Left forelimb (tissue), 1 donor: ENCODE results near the gene LEFTY1.
A peak's percentile ranks its signal among the peaks of the same experiment; 100 is the strongest.
"Not testable (repeated sequence)": the region's sequence is repeated elsewhere in the genome, so short reads cannot be mapped to it uniquely, and the experiment has no call there.

ENCODE experiments used
- DNase-seq: peaks from one replicate; pipeline ENCODE4 v3.0.0-alpha.2; 2018; ENCODE audit warnings: low spot score

Gene LEFTY1, protein sequence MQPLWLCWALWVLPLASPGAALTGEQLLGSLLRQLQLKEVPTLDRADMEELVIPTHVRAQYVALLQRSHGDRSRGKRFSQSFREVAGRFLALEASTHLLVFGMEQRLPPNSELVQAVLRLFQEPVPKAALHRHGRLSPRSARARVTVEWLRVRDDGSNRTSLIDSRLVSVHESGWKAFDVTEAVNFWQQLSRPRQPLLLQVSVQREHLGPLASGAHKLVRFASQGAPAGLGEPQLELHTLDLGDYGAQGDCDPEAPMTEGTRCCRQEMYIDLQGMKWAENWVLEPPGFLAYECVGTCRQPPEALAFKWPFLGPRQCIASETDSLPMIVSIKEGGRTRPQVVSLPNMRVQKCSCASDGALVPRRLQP

DNA sequence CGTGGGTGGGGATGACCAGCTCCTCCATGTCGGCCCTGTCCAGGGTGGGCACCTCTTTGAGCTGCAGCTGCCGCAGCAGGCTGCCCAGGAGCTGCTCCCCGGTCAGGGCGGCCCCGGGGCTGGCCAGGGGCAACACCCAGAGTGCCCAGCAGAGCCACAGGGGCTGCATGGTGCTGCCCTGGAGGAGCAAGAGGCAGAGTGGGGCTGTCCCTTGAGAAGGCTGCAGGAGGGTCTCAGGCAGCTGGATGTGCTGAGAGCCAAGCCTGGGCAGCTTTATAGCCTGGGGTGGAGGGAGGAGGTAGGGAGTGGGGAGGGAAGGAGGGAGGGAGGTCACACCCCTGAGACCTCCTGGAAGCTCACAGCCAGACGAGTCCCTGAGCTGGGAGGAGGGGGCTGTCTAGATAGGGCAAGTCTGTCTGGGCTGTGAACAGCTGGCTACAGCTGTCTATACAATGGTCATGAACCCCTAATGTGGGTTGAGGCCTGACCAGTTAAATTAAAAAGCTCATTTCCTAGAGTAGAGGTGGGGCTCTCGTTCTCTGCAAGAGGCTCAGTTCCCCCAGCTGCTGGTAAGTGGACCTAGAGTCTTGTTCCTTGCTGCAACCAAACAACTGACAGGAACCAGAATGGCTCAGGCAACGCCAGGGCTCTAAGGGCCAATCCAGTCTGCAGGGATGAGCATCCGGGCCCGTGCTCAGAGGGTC lies at the start of gene LEFTY1:
TSS of gene LEFTY1 (minus strand) at position 249 of the 704 bp plus-strand sequence. CDS start at position 169, 80 bp downstream.
- DNase-seq: no peak

DNA sequence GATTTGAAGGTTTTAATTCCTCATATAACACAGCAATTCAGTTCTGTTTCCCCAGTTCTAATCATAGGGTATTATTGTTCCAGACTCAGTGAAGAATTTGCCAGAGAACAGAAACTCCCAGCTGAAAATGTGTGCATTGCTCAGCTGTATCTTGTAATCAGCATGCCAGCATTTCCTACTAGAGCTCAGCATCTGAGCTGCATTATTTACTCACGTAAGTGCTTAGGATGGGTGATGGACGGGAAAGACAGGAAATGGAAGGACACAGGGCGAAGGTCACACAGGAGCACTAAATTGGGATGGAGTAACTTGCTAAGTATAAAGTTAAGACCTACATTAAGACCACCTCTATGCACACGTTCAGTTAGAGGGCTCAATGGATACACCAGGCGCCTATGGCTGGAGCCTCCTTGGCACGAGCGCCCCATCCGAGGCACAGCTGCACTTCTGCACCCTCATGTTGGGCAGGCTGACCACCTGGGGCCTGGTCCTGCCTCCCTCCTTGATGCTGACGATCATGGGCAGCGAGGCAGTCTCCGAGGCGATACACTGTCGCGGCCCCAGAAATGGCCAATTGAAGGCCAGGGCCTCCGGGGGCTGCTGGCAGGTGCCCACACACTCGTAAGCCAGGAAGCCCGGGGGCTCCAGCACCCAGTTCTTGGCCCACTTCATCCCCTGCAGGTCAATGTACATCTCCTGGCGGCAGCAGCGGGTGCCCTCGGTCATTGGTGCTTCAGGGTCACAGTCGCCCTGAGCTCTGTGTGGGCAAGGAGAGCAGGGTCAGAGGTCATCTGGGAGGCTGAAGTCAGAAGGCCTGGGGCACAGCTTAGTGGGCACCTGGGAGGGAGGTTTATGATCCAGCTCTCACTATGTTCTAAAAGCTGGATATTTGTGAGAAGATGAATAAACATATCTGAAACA lies 48.4 kb upstream of the LEFTY1 start:
- DNase-seq: no peak

DNA sequence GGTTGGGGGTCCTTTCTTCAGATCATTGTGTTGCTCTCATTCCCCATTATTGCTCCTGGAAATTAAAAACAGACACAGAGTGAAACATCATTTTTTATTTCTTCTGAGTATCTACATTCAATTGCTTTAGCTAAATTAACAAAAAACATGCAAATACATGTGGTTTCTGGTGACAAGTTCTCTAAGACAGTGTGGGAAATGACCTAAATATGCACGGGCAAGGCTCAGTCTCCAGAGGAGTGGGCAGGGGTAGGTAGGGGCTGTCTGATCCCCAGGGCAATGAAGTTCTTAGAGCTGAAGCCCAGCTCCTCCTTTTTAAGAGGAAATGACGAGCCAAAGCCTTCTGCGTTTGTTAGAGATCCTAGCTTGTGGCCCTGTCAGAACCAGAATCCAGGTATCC lies 47.6 kb upstream of the LEFTY1 start:
- DNase-seq: no peak

DNA sequence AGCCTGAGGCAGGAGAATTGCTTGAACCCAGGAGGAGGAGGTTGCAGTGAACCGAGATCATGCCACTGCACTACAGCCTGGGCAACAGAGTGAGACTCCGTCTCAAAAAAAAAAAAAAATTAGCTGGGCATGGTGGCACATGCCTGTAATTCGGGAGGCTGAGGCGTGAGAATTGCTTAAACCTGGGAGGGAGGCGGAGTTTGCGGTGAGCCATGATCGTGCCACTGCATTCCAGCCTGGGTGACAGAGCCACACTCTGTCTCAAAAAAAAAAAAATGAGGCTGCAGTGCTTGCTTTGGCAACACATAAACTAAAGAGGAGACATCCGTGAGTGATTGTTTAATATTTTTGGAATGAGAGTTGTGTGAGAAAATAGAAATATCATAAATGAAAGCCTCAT lies 47.1 kb upstream of the LEFTY1 start:
- not testable (repeated sequence) for DNase-seq

DNA sequence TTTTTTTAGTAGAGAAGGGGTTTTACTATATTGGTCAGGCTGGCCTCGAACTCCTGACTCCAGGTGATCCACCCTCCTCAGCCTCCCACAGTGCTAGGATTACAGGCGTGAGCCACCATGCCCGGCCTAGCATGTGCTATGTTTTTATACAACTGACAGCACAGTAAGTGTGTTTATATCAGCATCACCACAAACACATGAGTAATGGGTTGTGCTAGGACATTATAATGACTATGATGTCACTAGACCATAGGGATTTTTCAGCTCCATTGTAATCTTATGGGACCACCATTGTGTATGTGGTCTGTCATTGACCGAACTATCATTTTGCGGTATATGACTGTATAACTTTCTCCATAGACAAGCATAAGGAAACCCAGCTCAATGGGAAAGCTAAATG lies 45.8 kb upstream of the LEFTY1 start:
- DNase-seq: no peak

DNA sequence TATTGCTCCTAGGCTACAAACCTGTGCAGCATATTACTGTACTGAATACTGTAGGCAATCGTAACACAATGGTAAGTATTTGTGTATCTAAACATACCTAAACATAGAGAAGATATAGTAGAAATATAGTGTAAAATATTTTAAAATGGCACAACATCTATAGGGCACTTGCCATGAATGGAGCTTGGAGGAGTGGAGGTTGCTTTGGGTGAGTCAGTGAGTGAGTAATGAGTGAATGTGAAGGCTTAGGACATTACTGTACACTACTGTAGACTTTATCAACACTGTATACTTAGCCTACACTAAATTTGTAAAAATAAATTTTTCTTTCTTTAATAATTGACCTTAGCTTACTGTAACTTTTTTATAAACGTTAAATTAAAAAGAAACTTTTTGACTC lies 44.1 kb upstream of the LEFTY1 start:
- no peak for DNase-seq

DNA sequence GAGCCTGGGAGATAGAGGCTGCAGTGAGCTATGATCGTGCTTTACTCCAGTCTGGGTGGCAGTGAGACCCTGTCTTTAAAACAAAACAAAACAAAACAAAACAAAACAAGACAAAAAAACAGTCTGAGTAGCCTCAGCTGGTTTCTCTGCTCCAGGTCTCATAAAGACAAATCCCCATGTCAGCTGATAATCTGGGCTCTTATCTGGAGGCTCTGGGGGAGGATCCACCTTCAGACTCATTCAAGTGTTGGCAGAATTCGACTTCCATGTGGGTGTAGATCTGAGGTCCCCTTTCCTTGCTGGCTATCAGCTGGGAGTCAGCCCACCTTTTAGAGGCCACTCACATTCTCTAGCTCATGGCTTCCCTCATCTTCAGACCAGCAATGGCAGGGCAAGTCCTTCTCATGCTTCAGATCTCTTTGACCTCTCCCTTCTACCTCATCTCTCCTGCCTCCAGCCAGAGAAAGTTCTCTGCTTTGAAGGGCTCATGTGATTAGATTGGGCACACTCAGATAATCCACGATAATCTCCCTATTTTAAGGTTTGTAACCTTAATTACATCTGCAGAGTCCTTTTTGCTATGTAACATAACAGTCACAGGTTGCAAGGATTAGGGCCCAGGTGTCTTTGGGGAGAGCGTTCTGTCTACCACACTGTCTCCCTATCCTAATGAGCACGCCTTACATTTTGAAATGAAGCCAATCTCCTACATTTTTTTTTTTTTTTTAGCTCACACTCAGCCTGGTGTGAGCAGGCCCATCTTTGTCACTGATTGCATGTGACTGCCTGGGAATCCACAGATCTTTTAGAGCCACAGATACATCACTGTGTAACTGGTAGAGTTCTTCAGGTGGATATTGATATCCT lies 42.6 kb upstream of the LEFTY1 start:
- DNase-seq: no peak

DNA sequence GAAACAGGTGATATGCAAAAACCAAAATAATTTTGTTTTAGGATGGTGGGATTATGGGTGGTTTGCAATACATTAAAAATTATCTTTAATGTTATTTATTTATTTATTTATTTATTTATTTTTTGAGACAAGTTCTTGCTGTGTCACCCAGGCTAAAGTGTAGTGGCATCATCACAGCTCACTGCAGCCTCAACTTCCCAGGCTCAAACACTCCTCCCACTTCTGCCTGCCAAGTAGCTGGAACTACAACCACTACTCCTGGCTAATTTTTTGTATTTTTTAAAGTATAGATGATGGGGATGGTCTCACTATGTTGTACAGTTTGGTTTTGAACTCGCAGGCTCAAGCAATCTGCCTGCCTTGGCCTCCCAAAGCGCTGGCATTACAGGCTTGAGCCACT lies 41.6 kb upstream of the LEFTY1 start:
- DNase-seq: no peak

DNA sequence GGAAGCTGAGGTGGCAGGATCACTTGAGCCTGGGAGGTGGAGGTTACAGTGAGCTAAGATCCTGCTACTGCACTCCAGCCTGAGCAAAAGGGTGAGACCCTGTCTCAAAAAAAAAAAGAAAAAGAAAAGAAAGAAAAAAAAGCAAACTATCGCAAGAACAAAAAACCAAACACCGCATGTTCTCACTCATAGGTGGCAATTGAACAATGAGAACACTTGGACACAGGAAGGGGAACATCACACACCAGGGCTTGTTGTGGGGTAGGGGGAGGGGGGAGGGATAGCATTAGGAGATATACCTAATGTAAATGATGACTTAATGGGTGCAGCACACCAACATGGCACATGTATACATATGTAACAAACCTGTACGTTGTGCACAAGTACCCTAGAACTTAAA lies 40.5 kb upstream of the LEFTY1 start:
- DNase-seq: not testable (repeated sequence)

DNA sequence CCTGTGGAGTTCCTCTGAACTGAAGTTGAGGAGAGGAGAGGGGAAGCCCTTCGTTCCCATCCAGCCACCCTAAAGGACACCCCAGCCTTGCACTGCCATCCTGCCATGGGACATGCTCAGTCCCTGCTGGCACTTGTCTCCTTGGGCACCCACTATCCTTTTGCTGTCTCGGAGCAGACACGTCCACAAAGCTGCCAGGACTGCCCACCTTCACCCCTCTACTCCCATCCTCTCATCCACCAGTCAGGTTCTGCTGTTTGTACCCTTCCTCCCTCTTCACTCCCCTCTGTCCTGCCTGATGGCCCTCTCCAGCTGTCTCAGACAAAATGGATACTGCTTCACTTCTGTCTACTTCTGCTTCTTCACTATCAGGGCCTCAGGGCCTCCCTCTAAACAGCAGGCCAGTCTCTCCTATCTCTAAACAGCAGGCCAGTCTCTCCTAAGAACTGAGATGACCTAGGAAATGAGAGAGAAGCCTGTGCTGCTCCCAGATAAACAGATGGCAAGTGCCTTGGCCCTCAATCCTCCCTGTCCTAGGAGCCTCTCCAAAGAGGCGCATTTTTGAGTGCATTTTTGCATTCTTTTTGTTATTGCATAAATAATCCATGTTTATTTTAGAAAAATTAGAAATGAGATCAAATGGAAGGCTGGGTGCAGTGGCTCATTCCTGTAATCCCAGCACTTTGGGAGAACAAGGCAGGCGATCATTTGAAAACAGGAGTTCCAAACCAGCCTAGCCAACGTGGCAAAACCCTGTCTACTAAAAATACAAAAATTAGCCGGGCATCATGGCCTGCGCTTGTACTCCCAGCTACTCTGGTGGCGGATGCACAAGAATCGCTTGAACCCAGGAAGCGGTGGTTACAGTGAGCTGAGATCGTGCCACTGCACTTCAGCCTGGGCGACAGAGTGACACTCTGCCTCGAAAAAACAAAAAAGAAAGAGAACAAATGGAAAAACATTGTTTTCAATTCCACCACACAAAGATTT lies 39.5 kb upstream of the LEFTY1 start:
- no peak for DNase-seq

DNA sequence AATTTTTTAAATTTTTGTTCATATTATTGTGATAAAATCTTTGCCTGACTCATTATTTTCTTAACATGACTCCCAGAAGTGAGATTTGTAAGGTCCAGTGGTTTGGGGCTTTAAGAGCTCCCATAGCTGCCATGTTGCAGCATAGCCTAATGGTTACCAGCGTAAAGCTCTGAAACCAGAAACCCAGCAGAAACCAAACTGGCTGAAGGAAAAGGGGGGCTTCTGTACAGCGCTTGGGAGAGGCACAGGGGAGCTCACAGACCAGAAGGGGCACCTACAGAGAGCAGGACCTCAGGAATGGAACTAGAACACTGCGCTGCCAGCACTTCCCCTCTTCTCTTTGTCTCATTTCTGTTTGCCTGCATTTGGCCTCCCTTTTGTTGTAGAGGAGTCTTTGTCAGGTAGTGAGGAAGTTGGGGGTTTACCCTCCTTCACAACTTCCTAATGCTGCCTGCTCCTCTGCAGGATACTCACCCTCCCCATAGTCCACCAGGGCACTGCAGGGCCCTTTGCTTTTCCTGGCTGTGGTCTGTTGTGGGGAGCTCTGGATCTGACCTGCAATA lies 37.7 kb upstream of the LEFTY1 start:
- DNase-seq: no peak

DNA sequence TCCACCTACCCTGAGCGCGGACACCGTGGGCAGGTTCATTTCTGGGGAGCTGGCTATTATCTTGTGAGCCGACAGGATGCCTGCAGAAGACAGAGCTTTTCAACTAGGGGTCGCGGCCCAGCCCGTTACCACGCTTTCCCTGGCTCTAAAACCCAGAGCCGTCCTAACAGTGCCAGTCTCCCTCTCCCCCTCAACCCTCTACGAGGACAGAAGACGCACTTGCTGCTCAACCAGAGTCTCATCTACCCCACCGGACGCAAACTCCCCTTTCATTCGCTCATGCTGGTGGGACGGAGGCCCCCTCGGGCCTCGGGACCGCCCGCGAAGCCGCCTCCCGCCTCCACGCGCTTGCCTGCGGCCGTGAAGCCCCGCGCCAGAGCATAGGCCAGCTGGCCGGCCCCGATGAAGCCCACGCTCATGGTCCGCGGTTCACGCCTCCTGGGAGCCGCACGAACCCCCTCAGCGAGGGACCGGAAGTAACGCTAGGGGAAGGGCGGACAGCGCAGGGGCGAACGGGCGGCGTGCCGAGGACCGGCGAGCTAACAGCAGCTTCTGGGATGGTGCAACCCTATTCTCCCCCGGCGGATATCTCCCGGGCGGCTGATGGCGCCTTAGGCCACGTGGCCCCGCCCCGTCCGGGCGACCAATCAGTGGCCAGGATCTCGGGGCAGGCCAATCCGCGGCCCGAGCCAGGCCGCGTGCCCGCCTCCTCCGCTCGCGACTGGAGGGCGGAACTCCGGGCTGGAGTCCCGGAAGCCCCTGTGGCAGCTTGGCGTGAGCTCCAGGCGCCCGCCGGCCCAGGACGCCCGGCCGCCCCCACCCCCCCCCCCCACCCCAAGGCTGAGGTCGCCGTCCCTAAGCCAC lies 35.0 kb upstream of the LEFTY1 start, which contains the start of gene PYCR2:
TSS of gene PYCR2 (minus strand) at position 559 of the 864 bp plus-strand sequence. CDS start at position 419, 140 bp downstream.
- peak; percentile 97 for DNase-seq

DNA sequence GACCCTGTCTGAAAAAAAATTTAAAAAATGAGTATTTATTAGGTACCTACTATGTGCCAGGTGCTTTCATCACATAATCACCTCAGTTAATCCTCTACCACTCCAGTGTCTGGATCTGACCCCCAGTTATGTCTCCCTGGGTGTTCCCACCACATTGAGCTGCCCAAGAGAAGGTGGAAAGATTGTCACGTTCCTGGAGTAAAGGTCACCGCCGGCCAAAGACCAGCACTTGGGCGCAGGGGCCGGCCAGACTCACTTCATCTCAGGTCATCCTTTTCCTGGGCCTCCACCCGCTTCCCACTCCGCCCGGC lies 34.4 kb upstream of the LEFTY1 start:
- no peak for DNase-seq

DNA sequence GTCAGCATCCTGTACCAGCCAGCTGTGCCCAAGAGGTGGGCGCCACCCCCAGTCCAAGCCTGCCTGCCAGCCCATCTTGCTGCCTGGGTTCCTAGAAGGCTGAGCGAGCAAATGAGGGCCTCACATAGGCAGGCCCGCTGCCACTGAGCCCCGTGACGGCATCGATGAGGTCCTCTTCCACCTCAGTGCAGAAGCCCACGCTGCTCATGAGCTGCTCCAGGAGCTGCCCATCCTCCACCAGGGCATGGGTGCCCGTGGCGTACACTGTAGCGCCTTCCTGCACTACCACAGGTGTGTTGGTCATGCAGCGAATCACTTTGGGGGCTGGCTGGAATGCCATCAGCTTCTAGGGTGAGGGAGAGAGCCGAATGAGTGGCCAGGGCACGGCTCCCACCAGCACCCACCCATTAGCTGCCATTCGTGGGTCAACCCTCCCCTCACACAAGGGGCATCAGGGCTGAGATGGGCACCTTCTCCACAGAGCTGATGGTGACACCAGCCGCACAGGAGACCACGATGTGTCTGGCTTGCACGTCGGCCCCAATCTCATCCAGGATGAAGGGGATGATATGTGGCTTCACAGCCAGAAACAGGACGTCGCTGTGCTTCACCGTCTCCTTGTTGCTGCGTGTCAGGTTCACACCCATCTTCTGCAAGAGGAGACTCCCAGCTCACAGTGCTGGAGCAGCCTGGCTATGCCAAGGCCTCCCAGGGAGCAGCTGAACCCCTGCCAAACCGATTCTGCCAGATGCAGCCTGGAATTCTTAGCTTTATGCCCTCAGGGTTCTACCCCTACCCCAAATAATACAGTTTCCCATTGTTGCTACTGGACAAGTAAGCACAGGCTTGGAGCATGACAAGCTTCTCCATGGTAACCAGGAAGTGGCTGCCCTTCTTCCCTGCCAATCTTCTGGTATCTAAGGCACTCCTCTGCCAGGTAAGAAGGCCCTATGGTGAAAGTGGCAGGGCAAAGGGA lies 33.1 kb upstream of the LEFTY1 start:
- DNase-seq: no peak

DNA sequence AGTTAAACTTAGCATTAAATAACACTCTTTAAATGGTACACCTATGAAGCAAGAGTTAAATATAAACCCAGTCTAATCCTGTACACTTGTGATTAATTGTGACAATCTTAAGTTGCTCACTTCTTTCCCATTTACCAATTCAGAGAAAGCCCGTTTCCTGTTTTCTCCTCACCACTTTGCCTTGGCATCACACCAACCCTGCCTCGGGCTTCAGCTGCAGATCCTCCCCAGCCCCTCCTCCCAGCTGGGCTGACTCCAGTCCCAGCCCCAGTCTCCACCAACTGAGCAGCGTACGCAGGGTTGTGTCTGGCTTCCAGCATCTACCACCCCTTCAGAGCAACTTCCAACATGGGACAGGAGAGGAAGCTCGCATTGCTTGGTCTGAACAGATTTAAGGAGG lies 31.0 kb upstream of the LEFTY1 start:
- DNase-seq: no peak

DNA sequence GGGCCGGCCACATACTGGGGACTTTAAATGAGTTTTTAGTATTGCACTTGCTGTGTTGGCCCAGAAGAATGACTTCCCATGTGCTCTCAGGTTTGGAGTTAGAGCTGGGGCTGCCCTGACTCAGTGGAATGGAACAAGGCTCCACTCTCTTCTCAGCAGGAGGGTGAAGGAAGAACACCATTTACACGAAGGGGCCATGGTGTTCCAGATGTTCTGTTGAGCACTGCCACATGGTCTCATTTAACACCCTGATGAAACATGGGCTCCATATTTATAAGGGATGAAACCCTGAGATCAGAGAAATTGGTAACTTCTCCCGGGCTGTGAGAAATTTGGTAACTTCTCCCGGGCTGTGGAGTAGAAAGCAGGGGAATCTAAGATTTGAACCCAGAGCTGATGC lies 29.3 kb upstream of the LEFTY1 start:
- DNase-seq: no peak

DNA sequence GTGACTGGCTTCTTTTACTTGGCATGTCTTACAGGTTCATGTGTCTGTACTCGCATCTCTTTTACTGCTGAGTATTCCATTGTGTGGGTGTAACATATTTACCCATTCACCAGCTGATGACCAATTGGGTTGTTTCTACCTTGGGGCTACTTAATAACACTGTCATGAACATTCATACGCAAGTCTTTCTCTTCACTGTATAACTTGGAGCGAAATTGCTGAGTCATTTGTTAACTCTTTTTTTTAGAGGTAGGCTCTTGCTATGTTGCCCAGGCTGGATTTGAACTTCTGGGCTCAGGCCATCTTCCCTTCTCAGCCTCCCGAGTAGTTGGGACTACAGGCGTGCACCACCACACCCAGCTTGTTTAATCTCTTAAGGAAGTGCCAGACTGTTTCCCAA lies 28.6 kb upstream of the LEFTY1 start:
- no peak for DNase-seq

DNA sequence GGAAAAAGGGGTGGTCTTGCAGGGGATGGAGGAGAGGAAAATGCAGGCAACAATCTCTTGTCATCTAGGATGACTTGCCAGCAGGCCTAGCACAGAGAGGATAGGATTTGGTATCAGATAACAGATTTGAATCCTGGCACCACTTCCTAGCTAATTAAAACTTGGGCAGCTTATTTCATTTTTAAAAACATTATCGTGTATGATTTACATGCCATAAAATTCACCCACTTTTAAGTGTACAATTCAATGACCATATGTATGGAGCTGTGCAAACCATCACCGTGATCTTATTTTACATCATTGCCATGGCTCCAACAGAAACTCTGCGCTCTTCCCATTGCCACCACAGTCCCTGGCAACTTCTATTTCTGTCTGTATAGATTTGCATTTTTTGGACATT lies 28.2 kb upstream of the LEFTY1 start:
- no peak for DNase-seq
